ENCODE measurements around the gene KASH5. TPM values are rescaled to one million over a fixed set of nuclear protein-coding genes. Genes with fewer than 3 reads are reported as not detected.

KASH5 gene
- total and polyA plus RNA-seq, 12 donors = not detected

DNA sequence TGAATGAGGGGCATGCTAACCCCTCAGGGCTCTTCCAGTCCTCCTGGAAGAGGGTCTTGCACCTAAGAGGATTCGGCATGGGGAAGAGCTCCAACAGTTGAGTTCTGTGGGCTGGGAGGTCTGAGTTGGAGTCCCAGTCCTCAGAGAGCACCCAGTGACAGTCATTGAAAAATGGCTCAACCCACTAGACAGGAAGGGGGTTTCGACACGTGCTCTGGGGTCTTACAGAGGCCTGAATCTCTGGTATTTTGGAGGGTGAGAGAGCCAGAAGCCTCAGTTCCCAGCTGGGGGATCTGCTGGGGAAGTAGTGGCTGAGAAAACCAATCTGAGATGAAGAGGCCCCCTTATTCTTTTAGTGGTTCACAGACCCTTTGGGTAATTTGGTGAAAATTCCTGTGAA is 26.2 kb downstream of the KASH5 start:
- peaks cover 0 to 44% (median 35%) of the 10 kb centered on the region in 7 donors for H3K27me3 ChIP-seq
- intact Hi-C loops (cut with DNase I) = no loop called here
- TF ChIP-seq CTCF (IDR thresholded peaks at IDR 0.05) = no peak
- H3K27ac ChIP-seq = no peak overlapping the region
- ATAC-seq (no peak), DNase-seq (no peak)
- H3K9me3 ChIP-seq = no peaks in the 10 kb centered on the region
- H3K4me3 ChIP-seq = no peak overlapping the region
- H3K36me3 ChIP-seq = no peaks in the 10 kb centered on the region
- 90 to 91% methylated on average over 3 of the region's 3 CpGs for WGBS, 2 donors
- peaks cover 0 to 11% (median 0%) of the 10 kb centered on the region in 9 donors for H3K4me1 ChIP-seq

DNA sequence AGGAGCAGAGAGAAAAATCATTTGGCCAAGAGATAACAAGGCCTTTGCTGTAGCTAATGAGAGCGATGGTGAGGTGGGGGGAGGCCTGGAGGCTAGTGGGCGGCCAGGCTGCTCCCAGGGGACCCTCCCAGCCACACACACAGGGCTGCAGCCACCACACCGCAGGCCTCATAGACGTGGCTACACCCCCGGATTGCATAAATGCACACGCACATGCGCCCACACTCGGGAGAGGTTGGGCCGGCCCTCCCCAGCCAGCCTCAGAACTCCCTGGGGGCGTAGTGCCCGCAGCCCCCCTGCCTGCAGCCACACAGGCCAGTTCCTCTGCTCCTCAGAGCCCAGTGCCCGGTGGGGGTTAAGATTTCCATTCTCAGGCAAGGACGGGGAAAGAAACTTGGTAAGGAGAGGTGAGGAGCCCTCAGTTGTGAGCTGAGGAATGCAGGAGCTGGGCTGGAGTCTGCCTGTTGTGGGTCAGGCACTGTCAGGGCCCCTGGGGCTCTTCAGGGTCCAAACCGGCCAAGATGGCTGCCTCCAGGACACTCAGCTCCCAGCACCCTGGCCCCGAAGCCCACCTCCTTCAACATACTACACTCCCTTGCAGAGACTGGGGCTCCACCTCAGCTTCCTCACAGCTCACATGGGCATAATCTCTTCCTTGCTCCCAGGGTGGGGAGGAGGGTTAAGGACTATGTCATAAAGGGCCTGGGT is 27.2 kb downstream of the KASH5 start:
- Histone ChIP-seq H3K9me3 (no peaks in the 10 kb centered on the region), H3K36me3 (no peaks in the 10 kb centered on the region), H3K27me3 (peaks cover under 1 to 54% (median 45%) of the 10 kb centered on the region in 7 donors), H3K4me3 (no peak overlapping the region), H3K4me1 (peaks cover 0 to under 1% (median 0%) of the 10 kb centered on the region in 9 donors), H3K27ac (no peak overlapping the region)
- ATAC-seq = peak in 3 of 8 donors; percentile 13 to 28 (median 20)
- no peak for DNase-seq
- TF ChIP-seq CTCF (IDR thresholded peaks at IDR 0.05) = no peak
- 50 to 71% methylated on average over 15 of the region's 15 CpGs for WGBS, 2 donors
- intact Hi-C loops (cut with DNase I) = no loop called here

GRCh38 chr19:49415810-49416200 is 27.8 kb downstream of the KASH5 start:
- ATAC-seq (no peak), DNase-seq (no peak)
- intact Hi-C loops (cut with DNase I) = no loop called here
- Histone ChIP-seq H3K27ac (no peak overlapping the region), H3K4me3 (no peak overlapping the region), H3K4me1 (peaks cover 0 to 4% (median 3%) of the 10 kb centered on the region in 9 donors), H3K27me3 (peaks cover 4 to 59% (median 50%) of the 10 kb centered on the region in 7 donors), H3K36me3 (no peaks in the 10 kb centered on the region), H3K9me3 (no peaks in the 10 kb centered on the region)
- no peak for TF ChIP-seq CTCF (IDR thresholded peaks at IDR 0.05)
- 78 to 81% methylated on average over 2 of the region's 2 CpGs for WGBS, 2 donors

DNA sequence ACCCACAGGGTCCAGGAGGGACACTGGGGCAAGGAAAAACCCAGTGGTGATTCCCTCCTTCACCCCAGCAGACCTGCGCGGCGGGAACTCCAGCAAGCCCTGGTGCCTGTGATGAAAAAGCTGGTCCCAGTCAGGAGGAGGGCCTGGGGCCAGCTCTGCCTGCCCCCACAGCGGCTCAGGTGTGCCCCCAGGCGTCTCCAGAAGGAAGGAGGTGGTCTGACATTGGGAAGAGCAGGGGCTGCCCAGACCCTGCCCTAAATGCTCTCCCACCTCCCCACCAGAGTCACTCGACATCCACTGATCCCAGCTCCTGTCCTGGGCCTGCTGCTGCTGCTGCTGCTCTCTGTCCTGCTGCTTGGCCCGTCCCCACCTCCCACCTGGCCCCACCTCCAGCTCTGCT is 29.0 kb downstream of the KASH5 start:
- DNase-seq = no peak
- no peak overlapping the region for H3K4me3 ChIP-seq
- WGBS, 2 donors = 47 to 62% methylated on average over 7 of the region's 7 CpGs
- ATAC-seq = no peak
- peaks cover 0 to 16% (median 12%) of the 10 kb centered on the region in 9 donors for H3K4me1 ChIP-seq
- TF ChIP-seq CTCF (IDR thresholded peaks at IDR 0.05) = no peak
- H3K9me3 ChIP-seq = no peaks in the 10 kb centered on the region
- peaks cover 4 to 72% (median 63%) of the 10 kb centered on the region in 7 donors for H3K27me3 ChIP-seq
- intact Hi-C loops (cut with DNase I) = no loop called here
- no peak overlapping the region for H3K27ac ChIP-seq
- H3K36me3 ChIP-seq = no peaks in the 10 kb centered on the region

All from heart right ventricle (tissue), 16 donors.